ENCODE results near the gene UBXN6.

The UBXN6 gene

GRCh38 chr19:4437103-4437502 is 20.5 kb downstream of the UBXN6 start:
- no peak for DNase-seq

GRCh38 chr19:4436231-4436630 is 21.4 kb downstream of the UBXN6 start:
- no peak for DNase-seq

DNA sequence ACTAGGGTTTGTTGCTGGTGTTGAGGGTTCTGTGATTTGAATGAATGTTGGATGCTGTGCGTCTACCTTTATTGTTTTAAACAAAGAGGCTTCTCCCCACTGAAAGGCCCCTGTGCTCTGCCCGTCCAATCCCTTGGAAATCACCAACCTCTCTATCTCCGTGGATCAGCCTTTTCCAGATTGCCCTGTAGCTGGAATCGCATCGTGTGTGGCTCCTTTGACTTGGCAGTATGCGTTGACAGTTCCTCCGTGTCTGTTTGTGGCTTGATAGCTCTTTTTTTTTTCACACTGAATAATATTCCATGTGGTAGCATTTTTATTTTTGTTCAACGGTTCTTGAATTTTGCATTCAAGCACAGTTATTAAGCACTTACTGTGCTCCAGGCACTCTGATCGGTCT is 23.2 kb downstream of the UBXN6 start:
- DNase-seq, result no peak

- no peak for DNase-seq
Observed at GRCh38 chr19:4432918-4433506, 24.6 kb downstream of the UBXN6 start.

DNA sequence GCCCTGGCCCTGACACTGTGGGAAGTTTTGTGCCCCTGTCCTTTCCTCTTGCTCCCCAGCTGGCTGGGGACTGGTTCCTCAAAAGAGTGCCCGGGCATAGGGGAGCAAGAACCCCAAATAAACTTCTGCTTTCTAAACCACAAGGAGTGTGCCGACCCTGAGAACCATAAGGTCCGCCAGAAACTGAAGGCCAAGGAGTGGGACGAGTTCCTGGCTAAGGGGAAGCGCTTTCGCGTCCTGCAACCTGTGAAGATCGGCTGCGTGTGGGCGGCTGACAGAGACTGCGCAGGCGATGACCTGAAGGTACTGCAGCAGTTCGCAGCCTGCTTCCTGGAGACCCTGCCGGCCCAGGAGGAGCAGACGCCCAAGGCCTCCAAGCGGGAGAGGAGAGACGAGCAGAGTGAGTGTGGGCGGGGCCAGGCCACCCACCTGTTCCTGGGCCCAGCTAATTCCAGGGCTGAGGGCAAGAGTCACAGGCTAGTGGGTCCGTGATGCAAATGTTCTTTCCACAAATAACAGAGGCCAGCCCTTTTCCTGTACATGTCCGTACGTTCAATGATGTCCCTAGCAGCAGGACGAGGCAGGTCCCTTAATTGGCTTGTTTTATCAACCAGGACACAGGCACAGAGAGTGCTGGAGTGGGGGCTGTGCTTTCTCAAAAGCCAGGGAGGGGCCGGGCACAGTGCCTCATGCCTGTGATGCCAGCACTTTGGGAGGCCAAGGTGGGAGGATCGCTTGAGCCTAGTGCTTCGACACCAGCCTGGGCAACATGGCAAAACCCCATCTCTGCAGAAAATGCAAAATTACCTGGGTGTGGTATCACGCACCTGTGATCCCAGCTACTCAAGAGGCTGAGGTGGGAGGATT is 25.6 kb downstream of the UBXN6 start:
- DNase-seq, result peak; percentile 89

DNA sequence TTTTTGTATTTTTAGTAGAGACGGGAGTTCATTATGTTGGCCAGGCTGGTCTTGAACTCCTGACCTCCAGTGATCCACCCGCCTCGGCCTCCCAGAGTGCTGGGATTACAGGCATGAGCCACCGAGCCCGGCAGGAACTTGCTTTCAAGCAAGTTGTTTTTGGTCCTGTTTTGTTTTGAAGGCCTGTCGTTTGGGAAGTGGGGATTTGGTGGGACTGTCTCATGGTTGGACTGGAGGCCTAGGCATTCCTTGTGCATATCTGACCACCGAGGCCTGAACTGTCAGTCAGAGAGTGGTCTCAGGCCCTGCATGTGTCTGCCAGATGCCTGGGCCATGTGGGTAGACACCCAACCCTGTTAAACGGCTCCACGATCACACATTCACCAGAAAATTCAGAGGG is 26.3 kb downstream of the UBXN6 start:
- DNase-seq, result peak; percentile 24

DNA sequence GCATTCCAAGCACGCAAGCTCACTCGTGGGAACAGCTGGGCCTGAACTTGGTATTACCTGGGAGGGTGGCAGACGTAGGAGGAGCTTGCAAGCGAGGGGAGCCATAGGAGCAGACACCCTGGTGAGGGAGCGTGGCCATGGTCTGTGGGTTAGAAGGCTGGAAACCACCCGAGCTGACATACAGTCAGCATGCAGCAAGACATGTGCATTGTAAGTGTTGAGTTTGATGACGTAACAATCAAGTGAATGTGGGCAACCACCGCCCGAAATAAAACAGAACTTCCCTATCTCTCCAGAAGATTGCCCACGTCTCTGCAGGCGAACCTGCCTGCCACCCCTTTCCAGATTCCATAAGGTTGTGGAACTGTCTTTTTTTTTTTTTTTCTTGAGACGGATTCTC is 26.8 kb downstream of the UBXN6 start:
- peak; percentile 97 for DNase-seq

DNA sequence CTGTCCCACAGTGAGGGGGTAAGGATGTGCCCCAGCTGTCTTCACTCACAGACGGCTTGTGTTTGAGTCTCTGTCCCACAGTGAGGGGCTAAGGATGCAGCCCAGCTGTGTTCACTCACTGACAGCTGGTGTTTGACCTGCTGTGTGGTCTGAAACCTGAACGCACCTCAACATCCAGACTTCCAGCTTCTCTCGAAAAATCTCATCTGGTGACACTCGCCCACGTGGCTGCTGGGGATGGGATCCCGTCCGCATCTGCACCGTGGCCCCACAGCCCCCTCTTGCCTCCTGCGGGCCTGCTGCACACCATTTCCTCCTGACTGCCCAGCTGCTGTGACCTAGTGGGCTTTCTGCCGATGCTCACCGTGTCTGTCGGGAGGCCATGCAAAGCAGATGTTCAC is 27.8 kb downstream of the UBXN6 start:
- no peak for DNase-seq

DNA sequence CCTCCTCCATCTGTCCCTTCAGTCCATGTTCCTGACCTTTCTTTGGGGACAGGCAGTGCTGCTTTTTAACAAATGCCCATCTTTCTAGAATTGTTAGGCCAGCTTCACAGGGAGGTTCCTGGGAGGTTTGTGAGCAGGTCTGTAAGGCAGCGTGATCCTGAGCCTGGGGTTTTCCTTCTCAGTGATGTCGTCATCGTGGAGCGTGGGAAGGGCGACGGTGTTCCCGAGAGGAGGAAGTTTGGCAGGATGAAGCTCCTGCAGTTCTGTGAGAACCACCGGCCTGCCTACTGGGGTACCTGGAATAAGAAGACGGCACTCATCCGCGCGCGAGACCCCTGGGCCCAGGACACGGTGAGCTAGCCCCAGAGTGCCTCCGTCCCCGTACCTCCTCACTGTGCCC is 28.3 kb downstream of the UBXN6 start:
- DNase-seq, result peak; percentile 15

DNA sequence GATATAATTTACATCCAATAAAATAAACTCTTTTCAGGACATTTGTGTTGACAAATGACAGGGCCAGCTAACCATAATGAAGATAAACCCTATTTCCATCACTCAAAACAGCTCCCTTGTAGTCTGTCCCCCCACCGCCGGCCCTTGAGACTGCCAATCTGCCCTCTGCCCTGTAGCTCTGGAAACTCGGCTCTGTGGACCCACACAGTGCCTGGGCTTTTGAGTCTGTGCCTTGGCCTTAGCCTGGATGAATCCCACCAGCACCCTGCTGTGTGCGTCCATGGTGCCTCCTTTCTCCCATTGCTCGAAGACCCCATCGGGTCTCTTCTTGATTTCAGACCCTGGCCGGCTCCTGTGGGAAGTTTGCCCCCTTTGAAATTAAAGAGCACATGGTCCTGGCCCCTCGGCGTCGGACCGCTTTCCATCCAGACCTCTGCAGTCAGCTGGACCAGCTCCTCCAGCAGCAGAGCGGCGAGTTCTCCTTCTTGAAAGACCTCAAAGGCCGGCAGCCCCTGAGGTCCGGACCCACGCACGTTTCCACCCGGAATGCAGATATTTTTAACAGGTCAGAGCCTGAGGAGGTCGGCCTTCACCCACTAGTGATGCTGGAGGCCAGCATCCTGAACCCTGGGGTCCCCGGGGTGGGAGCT is 29.1 kb downstream of the UBXN6 start:
- DNase-seq, result no peak

GRCh38 chr19:4425537-4425936 is 32.1 kb downstream of the UBXN6 start:
- DNase-seq, result no peak

GRCh38 chr19:4423416-4424126 is 34.0 kb downstream of the UBXN6 start:
- DNase-seq, result peak; percentile 16

- DNase-seq, result no peak
Observed at GRCh38 chr19:4416268-4416667, 41.3 kb downstream of the UBXN6 start.

DNA sequence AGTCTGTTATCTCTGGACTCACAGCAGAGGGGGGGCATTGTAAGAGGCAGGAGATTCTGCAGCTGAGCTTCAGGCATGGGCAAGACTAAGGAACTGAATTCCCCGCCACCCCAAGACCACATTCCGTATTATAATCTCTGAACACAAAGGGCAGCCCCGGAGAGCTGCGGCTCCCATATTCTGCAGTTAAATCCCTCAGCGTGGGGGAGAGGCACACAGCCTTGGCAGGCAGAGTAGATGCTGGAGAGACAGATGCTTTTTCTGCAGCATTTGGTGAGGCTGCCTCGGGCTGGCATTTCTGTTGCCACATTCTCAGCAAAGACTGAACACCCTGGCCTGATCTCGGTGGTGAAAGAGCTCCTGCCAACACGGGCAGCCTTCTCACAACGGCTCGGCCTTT is 42.2 kb downstream of the UBXN6 start:
- no peak for DNase-seq

DNA sequence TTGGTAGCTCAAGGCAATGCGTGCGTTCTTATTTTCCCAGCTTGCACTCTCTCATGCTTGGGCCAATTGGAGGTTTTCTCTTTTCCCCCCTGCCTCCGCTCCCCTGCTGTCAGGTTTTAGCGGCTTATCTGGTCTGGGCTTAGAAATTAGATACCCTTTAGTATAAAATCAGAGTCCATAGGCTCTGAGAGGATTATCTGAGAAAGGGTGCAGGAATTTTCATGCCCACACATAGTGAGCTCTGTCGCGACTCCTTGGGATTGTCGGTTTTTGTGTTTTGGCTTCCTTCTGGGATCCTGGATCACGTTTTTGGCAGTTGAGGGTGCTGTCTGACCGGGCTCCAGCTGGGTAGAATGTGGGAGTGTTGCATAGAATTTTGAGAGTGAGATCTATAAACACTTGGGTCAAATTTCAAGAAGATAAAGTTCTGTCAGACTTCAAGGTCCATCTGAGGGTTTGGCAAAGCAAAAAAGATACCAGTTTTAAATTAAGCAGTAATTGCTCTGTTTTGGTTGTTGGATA is 42.7 kb downstream of the UBXN6 start:
- DNase-seq, result no peak

DNA sequence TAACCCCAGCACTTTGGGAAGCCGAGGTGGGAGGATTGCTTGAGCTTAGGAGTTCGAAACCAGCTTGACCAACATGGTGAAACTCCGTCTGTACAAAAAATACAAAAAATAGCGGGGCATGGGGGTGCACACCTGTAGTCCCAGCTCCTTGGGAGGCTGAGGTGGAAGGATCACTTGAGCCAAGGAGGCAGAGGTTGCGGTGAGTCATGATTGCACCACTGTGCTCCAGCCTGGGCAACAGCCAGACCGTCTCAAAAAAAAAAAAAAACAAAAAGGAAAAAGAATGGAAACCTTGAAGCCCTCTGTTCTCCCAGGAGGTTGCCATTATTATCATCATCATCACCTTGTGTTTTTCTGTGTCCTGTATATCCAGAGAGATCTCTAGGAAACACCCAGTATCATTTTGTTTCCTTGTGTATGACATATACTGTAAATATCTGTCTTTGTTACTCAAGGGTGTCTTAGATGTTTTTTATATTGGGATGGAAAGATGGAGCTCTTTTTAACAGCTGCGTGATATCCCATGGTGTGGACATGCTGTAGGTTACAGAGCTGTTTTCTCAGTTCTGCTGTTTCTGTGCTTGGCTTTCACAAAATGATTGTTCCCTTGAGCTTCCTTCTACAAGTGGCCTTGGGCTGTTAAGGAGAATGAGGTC is 43.3 kb downstream of the UBXN6 start:
- peak; percentile 20 for DNase-seq

DNA sequence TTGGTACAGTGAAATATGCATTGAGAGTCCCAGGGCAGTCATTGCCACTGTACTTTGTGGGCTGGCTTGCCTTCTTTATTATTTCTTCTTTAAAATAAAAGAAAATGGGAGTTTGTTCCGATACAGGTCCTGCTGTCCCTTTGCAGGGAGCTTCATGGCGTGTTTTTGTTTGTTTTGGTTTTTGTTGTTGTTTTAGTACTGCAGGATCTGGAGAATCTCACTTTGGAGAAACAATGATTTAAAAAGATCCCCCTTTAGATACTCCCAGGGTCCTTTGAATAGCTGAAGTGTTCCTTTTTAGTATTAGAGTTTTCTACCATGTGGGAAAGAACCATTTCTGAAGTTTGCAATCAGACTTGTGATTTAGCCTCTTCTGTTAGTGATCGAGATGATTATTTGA is 44.0 kb downstream of the UBXN6 start:
- DNase-seq, result no peak

DNA sequence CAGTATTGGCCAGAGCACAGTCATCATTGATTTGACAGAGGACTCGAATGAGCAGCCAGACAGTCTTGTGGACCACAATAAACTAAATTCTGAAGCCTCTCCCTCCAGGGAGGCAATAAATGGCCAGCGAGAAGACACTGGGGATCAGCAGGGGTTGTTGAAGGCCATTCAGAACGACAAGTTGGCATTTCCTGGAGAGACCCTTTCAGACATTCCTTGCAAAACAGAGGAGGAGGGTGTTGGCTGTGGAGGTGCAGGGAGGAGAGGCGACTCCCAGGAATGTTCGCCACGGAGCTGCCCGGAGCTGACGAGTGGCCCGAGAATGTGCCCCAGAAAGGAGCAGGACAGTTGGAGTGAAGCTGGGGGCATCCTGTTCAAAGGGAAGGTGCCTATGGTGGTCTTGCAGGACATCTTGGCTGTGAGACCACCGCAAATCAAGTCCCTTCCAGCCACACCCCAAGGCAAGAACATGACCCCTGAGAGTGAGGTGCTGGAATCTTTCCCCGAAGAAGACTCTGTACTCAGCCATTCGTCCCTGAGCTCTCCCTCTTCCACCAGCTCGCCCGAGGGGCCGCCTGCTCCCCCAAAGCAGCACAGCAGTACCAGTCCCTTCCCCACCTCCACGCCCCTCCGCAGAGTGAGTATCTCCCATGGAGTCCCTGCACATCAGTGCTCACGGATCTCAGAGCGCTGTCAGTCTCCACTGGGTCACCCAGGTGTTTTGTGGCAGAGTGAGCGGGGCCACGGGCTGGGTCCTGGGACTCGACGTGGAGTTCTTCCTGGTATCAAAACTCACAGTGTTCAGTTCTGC is 48.3 kb downstream of the UBXN6 start:
- no peak for DNase-seq

DNA sequence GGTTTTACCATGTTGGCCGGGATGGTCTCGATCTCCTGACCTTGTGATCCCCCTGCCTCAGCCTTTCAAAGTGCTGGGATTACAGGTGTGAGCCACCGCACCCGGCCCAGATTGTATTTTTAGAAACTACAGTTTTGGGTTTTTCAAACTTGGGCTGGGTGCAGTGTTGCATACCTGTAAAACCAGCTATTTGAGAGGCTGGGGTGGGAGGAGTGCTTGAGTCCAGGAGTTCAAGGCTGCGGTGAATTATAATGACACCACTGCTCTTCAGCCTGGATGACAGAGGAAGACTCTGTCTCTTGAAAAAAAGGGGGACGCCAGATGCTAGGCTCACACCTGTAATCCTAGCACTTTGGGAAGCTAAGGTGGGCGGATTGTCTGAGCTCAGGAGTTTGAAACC is 51.0 kb downstream of the UBXN6 start:
- DNase-seq, result no peak

- no peak for DNase-seq
Observed at GRCh38 chr19:4405977-4406376, 51.6 kb downstream of the UBXN6 start.

DNA sequence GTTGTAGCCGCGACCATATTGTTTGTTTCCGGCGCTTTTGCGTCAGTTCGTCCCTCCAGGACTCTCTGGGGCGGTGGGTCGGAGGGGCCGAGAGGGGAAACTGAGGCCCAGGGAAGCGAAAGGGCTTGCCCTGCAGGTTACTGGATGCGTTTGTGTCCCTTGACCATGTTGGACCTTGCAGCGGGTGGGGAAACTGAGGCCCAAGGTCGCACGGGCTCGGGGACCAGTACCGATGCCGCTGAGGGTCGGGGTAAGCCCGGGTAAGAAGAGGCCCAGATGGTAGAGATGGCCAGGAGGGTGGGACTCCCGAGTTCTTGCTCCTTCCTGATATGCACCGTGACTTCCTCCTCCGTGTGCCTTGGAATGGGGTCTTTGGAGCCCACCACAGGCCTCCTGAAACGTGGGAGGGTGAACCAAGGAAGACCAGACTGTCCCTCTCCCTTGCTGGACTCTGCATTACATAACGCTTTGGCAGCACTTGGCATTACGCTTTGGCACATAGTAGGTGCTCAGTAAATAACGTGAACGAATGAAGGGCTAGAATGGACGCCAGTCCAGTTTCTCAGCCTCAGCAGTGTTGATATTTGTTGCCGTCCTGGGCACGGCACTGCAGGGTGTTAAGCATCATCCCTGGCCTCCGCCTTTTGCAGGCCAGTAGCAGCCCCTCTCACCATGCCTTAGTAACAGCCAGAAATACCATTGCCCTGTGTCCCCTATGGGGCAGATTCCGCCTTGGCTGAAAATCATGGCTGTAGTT is 54.4 kb downstream of the UBXN6 start:
- no peak for DNase-seq

Data from inflammatory macrophage treated with lipopolysaccharide for 4 hours (primary cell).